ENCODE results near the gene SLC23A2. TPM values are rescaled to one million over a fixed set of nuclear protein-coding genes. Genes with fewer than 3 reads are reported as not detected.

The SLC23A2 gene
- total RNA-seq, 4 donors from 2014 or later, result 5.0 to 11.6 (median 7.9) TPM

GRCh38 chr20:4840801-4841200, 160.5 kb downstream of the SLC23A2 start:
- Histone ChIP-seq H3K9me3 (no peaks in the 10 kb centered on the region), H3K36me3 (no peaks in the 10 kb centered on the region), H3K4me1 (peaks cover 0 to 8% (median 0%) of the 10 kb centered on the region in 4 donors), H3K27me3 (no peaks in the 10 kb centered on the region), H3K27ac (no peak overlapping the region), H3K4me3 (no peak overlapping the region)
- TF ChIP-seq CTCF (IDR thresholded peaks at IDR 0.05), result no peak
- intact Hi-C loops (cut with DNase I; ENCODE audit: low total_unique reads), result no loop called here
- in situ Hi-C loops (cut with MboI; ENCODE audit: low pct_ligation_motif_present in 1 of 4, low pct_unique_long_range_greater_than_20kb in 1 of 4, low sequenced_read_pairs in 3 of 4), result no loop called here
- WGBS, 2 donors (ENCODE audit: low coverage in 1 of 2), result 67 to 89% methylated on average over 1 of the region's 1 CpG
- no peak for DNase-seq

DNA sequence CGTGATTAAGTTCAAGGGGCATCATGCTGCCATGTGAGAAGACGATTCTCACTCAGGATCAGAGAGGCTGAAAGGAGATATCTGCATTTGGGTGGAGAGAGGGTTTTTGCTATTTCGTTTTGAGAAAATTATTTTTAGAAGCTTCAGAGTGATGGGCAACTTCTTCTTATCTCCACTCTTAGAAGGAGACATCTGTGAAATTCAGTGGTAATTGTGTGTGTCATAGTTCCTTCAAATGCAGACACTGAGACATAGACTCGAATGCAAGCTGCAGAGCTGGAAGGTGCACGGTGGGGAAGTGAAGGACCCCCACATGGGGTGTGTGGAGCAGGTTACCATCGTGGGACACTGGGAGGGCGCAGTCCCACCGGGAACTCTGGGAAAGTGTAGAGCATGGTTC, 162.8 kb downstream of the SLC23A2 start:
- in situ Hi-C loops (cut with MboI; ENCODE audit: low pct_ligation_motif_present in 1 of 4, low pct_unique_long_range_greater_than_20kb in 1 of 4, low sequenced_read_pairs in 3 of 4) (no loop called here), intact Hi-C loops (cut with DNase I; ENCODE audit: low total_unique reads) (no loop called here)
- DNase-seq, result no peak
- Histone ChIP-seq H3K36me3 (no peaks in the 10 kb centered on the region), H3K9me3 (no peaks in the 10 kb centered on the region), H3K4me1 (peaks cover 0 to 8% (median 0%) of the 10 kb centered on the region in 4 donors), H3K27me3 (no peaks in the 10 kb centered on the region), H3K4me3 (no peak overlapping the region), H3K27ac (no peak overlapping the region)
- TF ChIP-seq EP300 (IDR thresholded peaks at IDR 0.05; ENCODE audit: low read depth), result no peak
- TF ChIP-seq CTCF (IDR thresholded peaks at IDR 0.05), result no peak
- no peak for TF ChIP-seq POLR2A (IDR thresholded peaks at IDR 0.05)
- no peak for TF ChIP-seq POLR2AphosphoS5 (IDR thresholded peaks at IDR 0.05)
- 71 to 80% methylated on average over 1 to 8 of the region's 8 CpGs for WGBS, 2 donors (ENCODE audit: low coverage in 1 of 2)

GRCh38 chr20:4837760-4838159, 163.6 kb downstream of the SLC23A2 start:
- no peak for DNase-seq
- Histone ChIP-seq H3K4me3 (no peak overlapping the region), H3K36me3 (no peaks in the 10 kb centered on the region), H3K27ac (no peak overlapping the region), H3K27me3 (no peaks in the 10 kb centered on the region), H3K4me1 (peaks cover 0 to 8% (median 0%) of the 10 kb centered on the region in 4 donors), H3K9me3 (no peaks in the 10 kb centered on the region)
- WGBS, 2 donors (ENCODE audit: low coverage in 1 of 2), result 71 to 100% methylated on average over 1 to 2 of the region's 2 CpGs
- in situ Hi-C loops (cut with MboI; ENCODE audit: low pct_ligation_motif_present in 1 of 4, low pct_unique_long_range_greater_than_20kb in 1 of 4, low sequenced_read_pairs in 3 of 4) (no loop called here), intact Hi-C loops (cut with DNase I; ENCODE audit: low total_unique reads) (loop anchor here (2.0 kb wide), 1 partner anchor 37 kb away; no protein-coding TSS in a partner anchor)
- TF ChIP-seq POLR2AphosphoS5 (IDR thresholded peaks at IDR 0.05) (no peak), CTCF (IDR thresholded peaks at IDR 0.05) (no peak), EP300 (IDR thresholded peaks at IDR 0.05; ENCODE audit: low read depth) (no peak), POLR2A (IDR thresholded peaks at IDR 0.05) (no peak)

GRCh38 chr20:4836935-4837334, 164.4 kb downstream of the SLC23A2 start:
- peak overlapping the region in 1 of 4 donors; percentile 29 for H3K27ac ChIP-seq
- TF ChIP-seq CTCF (IDR thresholded peaks at IDR 0.05), result no peak
- no peak for TF ChIP-seq EP300 (IDR thresholded peaks at IDR 0.05; ENCODE audit: low read depth)
- no peak for TF ChIP-seq POLR2A (IDR thresholded peaks at IDR 0.05)
- TF ChIP-seq POLR2AphosphoS5 (IDR thresholded peaks at IDR 0.05), result no peak
- H3K27me3 ChIP-seq, result no peaks in the 10 kb centered on the region
- H3K9me3 ChIP-seq, result no peaks in the 10 kb centered on the region
- intact Hi-C loops (cut with DNase I; ENCODE audit: low total_unique reads) (loop anchor here (2.0 kb wide), 1 partner anchor 36 kb away; no protein-coding TSS in a partner anchor), in situ Hi-C loops (cut with MboI; ENCODE audit: low pct_ligation_motif_present in 1 of 4, low pct_unique_long_range_greater_than_20kb in 1 of 4, low sequenced_read_pairs in 3 of 4) (no loop called here)
- no peak overlapping the region for H3K4me3 ChIP-seq
- peaks cover 0 to 8% (median 0%) of the 10 kb centered on the region in 4 donors for H3K4me1 ChIP-seq
- no peak for DNase-seq
- WGBS, 2 donors (ENCODE audit: low coverage in 1 of 2), result 56% methylated on average over 3 to 4 of the region's 4 CpGs
- no peaks in the 10 kb centered on the region for H3K36me3 ChIP-seq
